GM12801 (cell line): ENCODE data around the gene CLEC3B.

Experiments
- CTCF ChIP-seq: IDR thresholded peaks from one replicate; pipeline ENCODE4 v1.5.1; 2011; ENCODE audit warnings: control low read depth; ENCODE audit not compliant: insufficient read length; ENCODE audit errors: extremely low read depth

The CLEC3B gene

GRCh38 chr3:45017821-45018220 lies 8.3 kb upstream of the CLEC3B start:
- TF ChIP-seq CTCF: no peak

GRCh38 chr3:45020534-45020933 lies 5.6 kb upstream of the CLEC3B start:
- no peak for TF ChIP-seq CTCF

- no peak for TF ChIP-seq CTCF
Measured at GRCh38 chr3:45021524-45022297, 4.4 kb upstream of the CLEC3B start.

- no peak for TF ChIP-seq CTCF
Measured at GRCh38 chr3:45023675-45024074, 2.4 kb upstream of the CLEC3B start.

- no peak for TF ChIP-seq CTCF
Measured at GRCh38 chr3:45024542-45025255, 1.4 kb upstream of the CLEC3B start.

GRCh38 chr3:45026957-45027356 lies 854 bp downstream of the CLEC3B start:
- no peak for TF ChIP-seq CTCF

- no peak for TF ChIP-seq CTCF
Measured at GRCh38 chr3:45027441-45027840, 1.3 kb downstream of the CLEC3B start.
